Endometrium (tissue), 2 donors: ENCODE results near the gene SPTBN1.

Experiments used
- FAIRE-seq: peaks from 2 replicates; lab custom pipeline; 2012; peaks lifted over from hg19 to GRCh38; lab: Jason Lieb, UNC
- donor health status: control.
- donor health status: control.

SPTBN1 gene

GRCh38 chr2:54574107-54574859 lies 118.2 kb downstream of the SPTBN1 start:
- no peak for FAIRE-seq

GRCh38 chr2:54574860-54575247 lies 118.7 kb downstream of the SPTBN1 start:
- no peak for FAIRE-seq

- FAIRE-seq, result no peak
These were observed 119.3 kb downstream of the SPTBN1 start for GRCh38 chr2:54575379-54575888.

- no peak for FAIRE-seq
These were observed 120.9 kb downstream of the SPTBN1 start for GRCh38 chr2:54577035-54577434.

- FAIRE-seq, result no peak
These were observed 122.0 kb downstream of the SPTBN1 start for GRCh38 chr2:54577944-54578647.

GRCh38 chr2:54578648-54579045 lies 122.5 kb downstream of the SPTBN1 start:
- FAIRE-seq, result no peak

GRCh38 chr2:54579061-54579681 lies 123.0 kb downstream of the SPTBN1 start:
- no peak for FAIRE-seq

- FAIRE-seq, result no peak
These were observed 123.8 kb downstream of the SPTBN1 start for GRCh38 chr2:54579682-54580620.

GRCh38 chr2:54581326-54582039 lies 125.4 kb downstream of the SPTBN1 start:
- FAIRE-seq, result no peak

- FAIRE-seq, result no peak
These were observed 126.9 kb downstream of the SPTBN1 start for GRCh38 chr2:54582987-54583386.

GRCh38 chr2:54584598-54584997 lies 128.5 kb downstream of the SPTBN1 start:
- no peak for FAIRE-seq

- FAIRE-seq, result no peak
These were observed 129.1 kb downstream of the SPTBN1 start for GRCh38 chr2:54585136-54585733.

GRCh38 chr2:54586062-54586461 lies 129.9 kb downstream of the SPTBN1 start:
- no peak for FAIRE-seq

- FAIRE-seq, result no peak
These were observed 130.4 kb downstream of the SPTBN1 start for GRCh38 chr2:54586494-54586893.

GRCh38 chr2:54587171-54588016 lies 131.3 kb downstream of the SPTBN1 start:
- FAIRE-seq, result no peak

- no peak for FAIRE-seq
These were observed 132.2 kb downstream of the SPTBN1 start for GRCh38 chr2:54588244-54588899.

GRCh38 chr2:54589038-54589339 lies 132.9 kb downstream of the SPTBN1 start:
- no peak for FAIRE-seq

GRCh38 chr2:54589340-54590215 lies 133.5 kb downstream of the SPTBN1 start:
- no peak for FAIRE-seq
